HG02973 (cell line): ENCODE measurements around the gene PFKM.
"Not testable (repeated sequence)": the region's sequence is repeated elsewhere in the genome, so short reads cannot be mapped to it uniquely, and the experiment has no call there.

ENCODE experiments used
- ATAC-seq: cut with Tn5 transposase; IDR thresholded peaks from one replicate; pipeline ENCODE4 v1.9.1; 2021; ENCODE audit warnings: moderate library complexity; ENCODE audit not compliant: unreplicated experiment

The PFKM gene

DNA sequence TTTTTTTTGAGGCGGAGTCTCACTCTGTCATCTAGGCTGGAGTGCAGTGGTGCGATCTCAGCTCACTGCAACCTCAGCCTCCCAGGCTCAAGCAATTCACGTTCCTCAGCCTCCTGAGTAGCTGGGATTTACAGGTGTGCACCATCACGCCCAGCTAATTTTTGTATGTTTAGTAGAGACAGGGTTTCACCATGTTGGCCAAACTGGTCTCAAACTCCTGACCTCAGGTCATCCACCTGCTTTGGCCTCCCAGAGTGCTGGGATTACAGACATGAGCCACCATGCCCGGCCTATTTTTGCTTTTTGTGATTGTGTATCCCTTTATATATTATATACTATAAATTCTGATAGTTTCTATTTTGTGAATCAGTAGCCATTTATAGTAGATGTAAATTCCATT lies 36.6 kb downstream of the PFKM start:
- ATAC-seq, result not testable (repeated sequence)

DNA sequence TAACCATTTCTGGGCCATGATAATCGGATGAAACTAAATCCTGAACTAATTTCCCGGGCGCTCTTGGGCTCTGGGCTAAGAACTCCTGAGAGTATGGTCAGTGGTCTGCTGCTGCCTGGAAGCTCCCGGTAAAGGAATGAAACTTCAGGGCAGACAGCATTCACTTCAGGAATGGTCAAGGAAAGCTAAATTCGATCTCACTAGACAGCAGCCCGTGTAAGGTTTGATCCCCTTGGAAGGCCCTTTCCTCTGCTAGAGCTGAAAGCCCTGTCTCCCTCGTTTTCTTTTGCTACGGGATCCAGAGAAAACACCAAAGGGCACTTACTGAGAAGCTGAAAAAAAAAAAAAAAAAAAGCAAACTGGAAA lies 37.5 kb downstream of the PFKM start:
- ATAC-seq, result no peak

DNA sequence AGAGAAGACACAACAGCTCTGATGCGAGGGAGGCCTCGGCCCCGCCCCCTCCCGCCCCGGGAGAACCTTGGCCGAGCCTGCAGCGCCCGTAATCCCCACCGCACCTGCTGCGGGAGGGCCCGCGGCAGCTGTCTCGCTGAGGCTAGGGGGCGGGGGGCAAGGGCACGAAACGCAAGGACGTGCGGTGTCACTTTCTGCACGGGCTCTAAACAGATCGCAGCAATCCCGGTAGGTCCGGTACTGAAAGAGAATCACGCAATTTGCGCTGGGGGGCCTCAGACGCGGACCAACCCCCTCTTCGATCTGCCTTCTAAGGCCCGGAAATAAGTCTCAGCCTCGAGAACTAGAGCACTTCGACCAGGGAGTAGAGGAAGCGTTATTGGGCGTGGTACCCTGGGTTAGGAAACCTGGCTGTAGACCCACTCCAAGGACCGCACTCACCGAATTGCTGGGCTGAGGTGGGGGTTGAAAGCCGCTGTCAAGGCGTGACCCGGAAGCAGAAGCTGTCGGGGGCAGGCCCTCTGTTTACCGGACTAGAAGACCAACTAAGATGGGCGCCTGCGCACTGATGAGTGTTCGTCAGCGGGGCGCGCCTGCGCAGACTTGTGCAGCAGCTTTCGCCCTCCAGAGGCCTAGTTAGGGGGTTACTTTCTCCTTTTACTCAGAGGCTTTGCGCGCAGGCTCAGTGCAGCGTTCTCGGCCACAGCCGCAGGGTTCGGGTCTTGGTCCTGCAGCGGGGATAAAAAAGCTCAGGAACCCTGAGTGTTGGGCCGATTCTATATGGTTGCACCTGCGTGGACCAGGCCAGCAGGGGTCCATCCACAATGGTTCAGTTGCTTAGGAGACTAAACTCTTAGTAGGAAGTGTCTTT lies 38.1 kb downstream of the PFKM start, which contains the start of gene ASB8:
Gene ASB8, minus strand, starts transcription at position 498 of the 871 bp plus-strand sequence. CDS start 4,019 bp downstream, outside the sequence.
- peak; percentile 78 for ATAC-seq

DNA sequence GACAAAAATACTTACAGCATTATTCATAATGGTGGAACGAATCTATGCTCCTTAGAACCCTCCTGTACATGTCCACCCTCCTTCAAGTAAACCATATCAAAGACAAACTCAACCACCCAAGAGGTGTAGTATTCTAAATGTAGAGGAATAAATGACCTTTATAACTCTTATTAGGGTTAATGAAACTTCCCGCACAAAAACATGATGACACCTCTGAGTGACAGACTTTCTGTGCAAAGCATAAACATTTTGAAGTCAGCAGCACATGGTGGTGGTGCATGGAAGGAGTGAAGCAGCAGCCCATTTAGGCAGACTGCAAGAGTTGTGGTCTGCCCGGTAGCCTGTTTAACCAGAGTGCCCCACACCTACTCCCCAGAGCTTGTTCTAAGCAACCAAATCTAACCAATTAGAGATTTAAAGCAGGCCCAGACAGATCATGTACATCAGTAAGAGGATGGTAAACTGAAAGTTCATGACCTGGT lies 38.8 kb downstream of the PFKM start:
- no peak for ATAC-seq

DNA sequence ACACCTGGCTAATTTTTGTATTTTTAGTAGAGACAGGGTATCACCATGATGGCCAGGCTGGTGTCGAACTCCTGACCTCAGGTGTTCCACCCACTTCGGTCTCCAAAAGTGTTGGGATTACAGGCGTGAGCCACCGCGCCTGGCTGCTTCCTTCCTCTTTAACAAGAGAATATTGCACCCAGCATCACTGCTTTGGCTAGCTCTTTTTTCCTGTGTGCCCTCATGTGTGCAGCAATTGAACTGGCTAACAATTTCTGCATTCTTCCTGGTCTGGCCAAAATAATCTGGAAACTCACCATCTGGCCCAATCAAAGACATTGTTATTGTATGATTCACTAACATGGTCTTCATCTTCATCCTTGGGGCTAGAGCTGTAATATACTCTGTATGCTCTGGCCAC lies 40.9 kb downstream of the PFKM start:
- no peak for ATAC-seq

DNA sequence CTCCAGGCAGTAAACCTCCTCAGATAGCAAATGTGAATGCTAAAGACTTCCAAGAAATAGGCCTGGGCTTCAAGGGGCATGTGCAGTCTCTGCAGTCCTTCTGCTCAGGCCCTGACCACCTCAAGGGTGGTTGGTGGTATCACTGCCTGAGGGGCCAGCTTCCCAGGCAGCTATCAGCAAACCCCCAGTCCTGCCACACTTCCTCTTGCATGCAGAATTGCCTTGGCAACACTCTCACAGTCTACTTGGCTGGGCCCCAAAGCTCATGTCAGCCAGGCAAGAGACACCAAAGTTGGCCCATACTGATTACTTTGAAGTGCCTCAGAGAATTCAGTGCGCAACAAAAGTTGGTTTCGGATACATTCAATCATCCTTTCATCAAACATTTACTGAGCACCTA lies 41.6 kb downstream of the PFKM start:
- no peak for ATAC-seq

DNA sequence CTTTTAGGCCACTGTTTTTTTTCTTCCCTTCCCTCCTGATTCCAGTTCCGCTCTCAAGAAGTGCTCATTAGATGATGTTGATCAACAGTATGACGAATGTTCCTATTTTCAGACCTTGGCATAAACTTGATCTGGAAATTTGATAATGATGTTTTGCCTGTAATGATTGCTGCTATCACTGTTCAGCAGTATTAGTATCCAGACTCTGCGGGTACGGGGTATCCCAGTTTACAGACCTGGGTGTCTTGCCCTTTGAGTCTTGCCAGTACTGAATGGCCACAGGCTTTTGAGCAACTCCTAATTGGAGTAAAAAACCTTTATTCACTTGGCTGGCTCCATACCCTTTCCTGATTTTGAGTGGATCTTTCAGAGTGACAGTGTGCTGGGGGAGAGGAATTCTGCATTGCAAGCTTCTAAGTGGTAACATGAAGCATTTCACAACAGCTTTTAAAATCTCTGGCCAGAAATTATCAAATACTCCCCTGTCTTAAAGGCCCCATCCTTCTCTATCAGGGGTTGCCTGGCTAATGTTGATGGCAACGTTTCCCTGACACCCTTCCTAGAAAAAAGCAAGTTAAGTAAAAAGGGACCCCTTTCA lies 44.1 kb downstream of the PFKM start:
- no peak for ATAC-seq

DNA sequence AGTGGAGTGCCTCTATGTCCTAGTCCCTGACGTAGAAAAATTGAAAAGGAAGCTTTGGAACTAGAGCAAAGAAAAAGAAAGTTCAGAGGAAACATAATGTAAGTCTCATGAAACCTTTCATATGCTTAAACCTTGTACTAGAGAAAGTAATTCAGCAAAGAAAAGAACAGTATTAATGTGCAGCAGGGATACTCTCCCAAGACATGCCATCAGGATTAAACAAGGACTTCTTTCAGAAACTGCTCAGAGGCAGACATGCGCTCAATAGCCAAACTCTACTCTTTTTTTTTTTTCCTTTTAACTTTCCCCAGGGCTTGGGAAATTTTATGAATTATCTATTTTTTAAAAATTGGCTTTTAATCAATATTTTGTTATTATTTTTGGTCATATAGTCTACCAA lies 45.3 kb downstream of the PFKM start:
- no peak for ATAC-seq

DNA sequence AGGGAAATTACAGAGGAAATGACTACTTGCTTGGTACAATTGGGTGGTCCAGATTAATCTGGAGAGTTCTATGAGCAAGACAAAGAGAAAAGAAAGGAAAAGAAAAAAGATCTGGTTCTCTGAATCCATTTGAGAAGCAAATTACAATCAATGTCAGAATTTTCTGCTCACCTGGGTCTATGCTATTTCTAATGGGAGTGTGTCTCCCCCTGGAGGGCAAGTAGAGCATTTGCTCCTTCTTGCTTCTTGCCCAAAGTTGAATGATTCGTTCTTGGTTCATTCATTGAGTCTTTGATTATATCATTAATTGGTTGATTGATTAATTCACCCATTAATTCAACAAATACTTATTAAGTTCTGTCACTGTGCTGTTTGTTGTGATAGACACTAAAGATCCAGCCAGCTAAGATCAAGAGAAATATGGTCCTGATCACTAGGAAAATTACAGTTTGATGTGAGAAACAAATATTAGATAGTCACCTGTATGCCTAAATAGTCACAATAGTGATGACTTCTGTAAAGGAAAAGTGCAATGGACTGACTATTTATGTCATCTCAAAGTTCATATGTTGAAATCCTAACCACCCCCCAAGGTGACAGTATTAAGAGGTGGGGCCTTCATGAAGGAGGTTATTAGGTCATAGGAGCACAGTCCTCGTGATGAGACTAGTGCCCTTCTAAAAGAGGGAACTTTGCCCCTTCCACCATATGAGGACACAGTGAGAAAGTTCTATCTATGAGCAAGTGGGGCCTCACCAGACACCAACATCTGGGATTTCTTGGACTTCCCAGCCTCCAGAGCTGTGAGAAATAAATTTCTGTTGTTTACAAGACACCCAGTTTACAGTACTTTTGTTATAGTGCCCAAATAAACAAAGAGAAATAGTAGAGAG lies 46.2 kb downstream of the PFKM start:
- no peak for ATAC-seq

DNA sequence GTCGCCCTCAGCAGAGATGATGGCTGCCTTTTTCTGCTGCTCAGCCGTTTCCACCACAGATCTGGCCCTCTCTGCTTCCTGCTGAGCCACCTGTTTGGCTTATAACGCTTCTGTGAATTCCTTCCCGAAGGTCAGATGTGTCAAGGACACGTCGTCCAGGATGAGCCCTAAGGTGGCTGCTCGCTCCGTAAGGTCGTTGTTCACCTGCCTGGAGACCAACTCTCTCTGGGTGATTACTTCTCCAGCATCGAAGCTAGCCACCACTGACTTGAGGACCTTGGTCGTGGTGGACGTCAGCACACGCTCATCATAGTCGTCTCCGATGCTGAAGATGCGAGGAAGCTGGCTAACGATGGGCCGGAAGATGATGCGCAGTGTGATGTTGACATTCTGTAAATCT lies 49.8 kb downstream of the PFKM start:
- ATAC-seq, result no peak

DNA sequence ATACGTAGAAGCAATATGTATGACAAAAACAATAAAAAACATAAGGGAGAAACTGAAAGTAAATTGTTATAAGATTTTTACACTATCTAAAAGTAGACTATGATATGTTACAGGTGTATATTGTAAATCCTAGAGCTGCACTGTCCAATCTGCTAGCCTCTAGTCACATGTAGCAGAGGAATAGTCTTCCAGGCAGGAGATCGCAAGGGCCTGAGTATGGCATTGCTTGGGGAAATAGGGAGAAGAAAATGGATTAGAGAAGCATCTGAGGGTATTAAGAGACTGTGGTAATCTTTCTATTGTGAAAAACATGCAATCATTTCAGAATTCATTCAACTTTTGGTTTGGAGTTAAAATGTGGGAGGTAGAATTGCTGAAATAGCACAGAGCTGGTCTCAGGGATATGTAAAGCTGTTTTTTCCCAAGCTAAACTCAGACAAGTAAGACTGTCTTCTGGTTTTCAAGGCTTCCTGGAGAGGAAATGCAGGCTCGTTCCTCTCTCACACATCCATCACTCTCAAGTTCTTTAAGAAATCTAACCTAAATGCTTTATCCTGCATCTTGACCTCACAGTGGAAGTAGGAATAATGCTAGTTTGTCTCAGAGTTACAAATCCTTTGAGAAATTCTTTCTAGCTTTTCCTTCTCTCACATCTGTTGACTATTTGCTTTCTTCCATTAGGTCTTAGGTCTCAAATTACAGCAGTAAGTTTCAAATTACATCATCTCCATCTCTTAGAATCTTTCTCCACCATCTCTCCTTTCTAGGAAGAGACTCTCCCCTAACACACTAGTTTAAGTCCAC lies 56.7 kb downstream of the PFKM start:
- ATAC-seq, result no peak

DNA sequence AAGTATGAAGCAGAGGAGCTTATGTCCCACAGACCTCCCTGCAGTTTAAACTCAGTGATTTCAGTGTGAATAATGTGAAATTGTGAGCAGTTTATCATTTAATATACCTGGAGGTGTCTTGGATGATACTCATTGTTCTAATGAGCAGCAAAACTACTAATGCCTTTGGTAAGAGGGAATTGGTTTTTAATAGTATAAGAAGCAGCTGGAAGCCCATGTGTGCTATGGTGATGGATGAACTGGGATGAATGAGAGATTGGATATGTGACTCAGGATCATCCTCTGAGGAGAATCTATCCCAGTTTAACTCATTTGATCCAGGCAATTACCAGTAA lies 57.2 kb downstream of the PFKM start:
- no peak for ATAC-seq

DNA sequence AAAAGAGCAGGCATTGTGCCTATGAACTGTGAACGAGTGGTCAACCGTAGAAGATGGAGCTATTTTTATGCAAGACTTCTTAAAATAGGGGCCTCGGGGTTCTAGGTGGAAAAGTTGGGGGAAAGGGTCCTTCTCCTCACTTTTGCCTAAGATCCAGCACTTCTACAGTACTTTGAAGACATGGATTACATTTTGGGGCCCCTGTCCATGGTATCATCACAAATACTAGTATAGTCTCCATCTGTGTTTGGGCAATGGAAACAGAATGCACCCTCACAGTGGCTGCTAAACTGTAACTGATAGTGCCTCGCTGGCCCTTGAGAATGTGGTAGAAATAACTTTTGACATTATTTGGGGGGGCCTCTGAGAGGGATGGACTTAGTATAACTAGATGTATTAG lies 58.8 kb downstream of the PFKM start:
- ATAC-seq, result no peak

DNA sequence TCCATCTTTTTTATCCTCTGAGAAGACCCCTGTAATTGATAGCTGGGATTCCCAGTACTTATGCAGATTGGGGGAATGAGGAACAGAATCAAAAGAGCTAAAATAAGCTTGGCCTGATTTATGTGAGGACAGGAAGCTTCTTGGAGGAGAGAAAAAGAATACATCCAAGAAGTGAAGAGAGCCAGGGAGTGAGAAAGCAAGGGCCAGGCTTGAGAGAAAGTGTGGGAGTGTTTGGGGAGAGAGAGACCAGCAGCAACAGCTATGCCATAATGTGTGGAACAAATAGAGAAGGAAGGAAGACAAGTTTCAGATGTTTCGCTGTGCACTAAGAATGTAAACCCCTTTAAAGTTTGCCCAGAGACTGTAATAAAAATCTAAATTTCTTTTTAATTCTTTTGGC lies 60.3 kb downstream of the PFKM start:
- ATAC-seq, result no peak

DNA sequence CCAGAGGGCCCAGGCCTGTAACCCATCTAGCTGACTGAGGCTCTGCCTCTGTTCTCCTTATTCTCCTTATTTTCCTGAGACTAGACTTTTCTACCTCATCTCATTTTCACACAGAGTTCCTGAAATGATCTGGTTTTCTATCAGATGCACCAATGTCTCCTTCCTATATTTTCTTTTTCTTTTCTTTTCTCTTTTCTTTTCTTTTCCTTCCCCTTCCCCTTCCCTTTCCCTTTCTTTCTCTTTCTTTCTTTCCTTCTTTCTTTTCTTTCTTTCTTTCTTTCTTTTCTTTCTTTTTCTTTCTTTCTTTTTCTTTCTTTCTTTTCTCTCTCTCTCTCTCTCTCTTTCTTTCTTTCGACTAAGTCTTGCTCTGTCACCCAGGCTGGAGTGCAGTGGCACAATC lies 61.3 kb downstream of the PFKM start:
- no peak for ATAC-seq

DNA sequence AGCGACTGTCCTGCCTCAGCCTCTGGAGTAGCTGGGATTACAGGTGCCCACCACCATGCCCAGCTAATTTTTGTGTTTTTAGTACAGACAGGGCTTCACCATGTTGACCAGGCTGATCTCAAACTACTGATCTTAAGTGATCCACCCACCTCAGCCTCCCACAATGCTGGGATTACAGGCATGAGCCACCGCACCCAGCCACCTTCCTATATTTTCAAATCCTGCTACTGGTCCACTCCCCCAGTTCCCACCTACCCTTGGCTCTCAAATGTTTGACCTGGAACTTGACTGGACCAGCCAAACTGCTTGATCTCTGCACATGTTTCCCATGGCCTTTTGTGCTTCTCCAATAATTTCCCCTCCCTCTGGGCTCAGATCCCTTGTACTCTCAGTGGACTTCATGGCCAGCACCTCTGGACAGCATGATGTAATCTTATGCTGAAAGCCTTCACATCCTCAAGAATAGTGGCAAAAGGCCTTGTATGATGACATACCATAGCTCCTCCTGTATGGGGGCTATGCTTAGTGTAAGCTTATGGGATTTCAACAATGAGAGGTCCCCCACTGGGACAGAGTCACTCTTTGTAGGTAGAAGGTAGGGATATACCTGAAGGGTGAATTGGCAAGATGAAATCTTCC lies 61.8 kb downstream of the PFKM start:
- ATAC-seq, result no peak

DNA sequence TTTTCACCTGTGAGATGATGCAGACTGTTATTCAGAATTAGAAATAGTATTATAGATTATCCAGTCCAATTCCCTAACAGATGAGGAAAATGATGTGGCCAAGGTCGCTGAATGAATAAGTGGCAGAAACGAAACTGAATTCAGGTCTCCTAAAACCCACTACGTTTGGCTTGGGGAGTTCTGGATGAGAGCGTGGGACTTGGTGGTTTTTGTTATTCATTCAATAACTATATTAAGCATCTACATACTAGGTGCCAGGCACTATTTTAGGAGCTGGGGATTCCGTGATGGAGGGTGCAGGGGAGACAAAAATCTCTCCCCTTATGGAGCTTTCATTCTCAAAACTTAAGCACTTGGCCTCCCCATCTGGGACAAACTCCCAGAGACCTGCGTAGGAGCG lies 63.5 kb downstream of the PFKM start:
- ATAC-seq, result no peak

DNA sequence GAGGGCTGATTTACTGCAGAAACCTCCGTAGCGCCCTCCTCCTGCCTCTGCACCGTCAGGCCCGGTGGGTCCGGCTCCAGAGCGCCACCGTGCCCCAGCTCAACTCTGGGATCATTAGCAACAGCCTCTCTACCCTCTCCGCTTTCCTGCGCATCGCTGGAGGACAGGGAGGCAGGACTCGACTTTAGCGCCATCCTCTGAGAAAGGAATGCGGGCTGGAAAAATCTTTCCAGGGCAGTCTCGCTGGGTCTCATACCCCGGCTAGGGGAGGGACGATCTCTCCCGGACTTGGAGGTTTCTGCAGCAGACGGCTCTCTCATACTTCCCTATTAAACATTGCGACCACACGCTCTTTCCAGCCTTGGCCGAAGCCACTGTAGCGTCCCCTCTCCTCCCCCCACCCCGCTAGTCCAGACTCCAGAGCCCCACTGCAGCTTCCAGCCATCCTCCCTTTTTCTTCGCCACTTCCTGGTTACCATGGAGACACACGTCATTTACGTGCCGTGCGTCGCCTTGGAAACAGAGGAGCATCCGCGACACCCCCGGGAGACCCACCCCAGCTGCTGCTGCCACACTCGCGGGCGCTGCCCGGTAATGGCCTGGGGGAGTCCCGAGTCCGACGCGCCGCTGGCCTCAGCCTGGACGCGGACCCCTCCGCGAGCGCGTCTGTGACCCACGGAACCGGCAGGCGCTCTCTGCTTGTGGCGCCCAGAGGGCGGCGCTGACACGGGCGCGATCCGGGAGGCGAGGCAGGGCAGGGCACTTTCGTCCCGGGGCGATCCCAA lies 64.1 kb downstream of the PFKM start, which contains the start of gene CCDC184:
Gene CCDC184, plus strand, starts transcription at position 554 of the 785 bp plus-strand sequence. CDS start 479 bp downstream, outside the sequence.
- peak; percentile 61 for ATAC-seq

DNA sequence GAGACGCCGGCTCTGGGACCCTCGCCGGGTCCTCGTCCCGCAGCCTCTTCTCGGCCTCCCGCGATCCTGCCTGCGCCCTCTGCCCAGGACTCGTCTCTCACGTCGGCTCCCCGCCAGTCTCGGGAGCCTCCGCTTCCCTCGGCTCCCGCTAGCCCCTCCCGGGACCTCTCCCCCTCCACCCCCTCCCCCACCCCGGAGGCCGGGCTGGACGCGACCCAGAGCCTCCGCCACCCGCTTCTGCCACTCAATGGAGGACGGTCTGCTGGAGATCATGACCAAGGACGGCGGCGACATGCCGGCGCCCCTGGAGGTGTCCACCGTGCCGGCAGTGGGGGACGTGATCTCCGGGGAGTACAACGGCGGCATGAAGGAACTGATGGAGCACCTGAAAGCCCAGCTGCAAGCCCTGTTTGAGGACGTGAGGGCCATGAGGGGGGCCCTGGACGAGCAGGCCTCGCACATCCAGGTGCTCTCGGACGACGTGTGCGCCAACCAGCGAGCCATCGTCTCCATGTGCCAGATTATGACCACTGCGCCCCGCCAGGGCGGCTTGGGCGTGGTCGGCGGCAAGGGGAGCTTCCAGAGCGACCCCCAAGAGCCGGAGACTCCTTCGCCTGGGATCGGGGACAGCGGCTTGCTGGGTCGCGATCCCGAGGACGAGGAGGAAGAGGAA lies 64.8 kb downstream of the PFKM start:
- peak; percentile 2 for ATAC-seq
